Activated CD8-positive, alpha-beta memory T cell treated with anti-CD3 and anti-CD28 coated beads, Interleukin-2, amount 50 U/mL, for 4 hours (primary cell): ENCODE measurements around the gene SLC2A4RG.
"Not testable (repeated sequence)": the region's sequence is repeated elsewhere in the genome, so short reads cannot be mapped to it uniquely, and the experiment has no call there.

Experiments
- DNase-seq: peaks from one replicate; pipeline ENCODE4 v3.0.0-alpha.2; 2020

Gene SLC2A4RG

GRCh38 chr20:63714858-63715257, 24.7 kb upstream of the SLC2A4RG start:
- DNase-seq: no peak

- no peak for DNase-seq
Measured at GRCh38 chr20:63718996-63719395, 20.6 kb upstream of the SLC2A4RG start.

DNA sequence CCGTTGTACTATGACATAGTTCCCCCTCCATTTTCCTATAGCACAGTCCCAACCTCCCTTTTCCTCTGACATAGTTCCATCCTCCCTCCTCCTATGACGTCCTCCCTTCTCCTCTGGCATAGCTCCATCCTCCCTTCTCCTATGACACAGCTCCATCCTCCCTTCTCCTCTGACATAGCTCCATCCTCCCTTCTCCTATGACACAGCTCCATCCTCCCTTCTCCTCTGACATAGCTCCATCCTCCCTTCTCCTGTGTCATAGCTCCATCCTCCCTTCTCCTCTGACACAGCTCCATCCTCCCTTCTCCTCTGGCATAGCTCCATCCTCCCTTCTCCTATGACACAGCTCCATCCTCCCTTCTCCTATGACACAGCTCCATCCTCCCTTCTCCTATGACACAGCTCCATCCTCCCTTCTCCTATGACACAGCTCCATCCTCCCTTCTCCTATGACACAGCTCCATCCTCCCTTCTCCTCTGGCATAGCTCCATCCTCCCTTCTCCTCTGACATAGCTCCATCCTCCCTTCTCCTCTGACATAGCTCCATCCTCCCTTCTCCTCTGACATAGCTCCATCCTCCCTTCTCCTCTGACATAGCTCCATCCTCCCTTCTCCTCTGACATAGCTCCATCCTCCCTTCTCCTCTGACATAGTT, 16.5 kb upstream of the SLC2A4RG start:
- DNase-seq: not testable (repeated sequence)

- not testable (repeated sequence) for DNase-seq
Measured at GRCh38 chr20:63730189-63730733, 9.3 kb upstream of the SLC2A4RG start.

GRCh38 chr20:63731410-63731809, 8.2 kb upstream of the SLC2A4RG start:
- no peak for DNase-seq

DNA sequence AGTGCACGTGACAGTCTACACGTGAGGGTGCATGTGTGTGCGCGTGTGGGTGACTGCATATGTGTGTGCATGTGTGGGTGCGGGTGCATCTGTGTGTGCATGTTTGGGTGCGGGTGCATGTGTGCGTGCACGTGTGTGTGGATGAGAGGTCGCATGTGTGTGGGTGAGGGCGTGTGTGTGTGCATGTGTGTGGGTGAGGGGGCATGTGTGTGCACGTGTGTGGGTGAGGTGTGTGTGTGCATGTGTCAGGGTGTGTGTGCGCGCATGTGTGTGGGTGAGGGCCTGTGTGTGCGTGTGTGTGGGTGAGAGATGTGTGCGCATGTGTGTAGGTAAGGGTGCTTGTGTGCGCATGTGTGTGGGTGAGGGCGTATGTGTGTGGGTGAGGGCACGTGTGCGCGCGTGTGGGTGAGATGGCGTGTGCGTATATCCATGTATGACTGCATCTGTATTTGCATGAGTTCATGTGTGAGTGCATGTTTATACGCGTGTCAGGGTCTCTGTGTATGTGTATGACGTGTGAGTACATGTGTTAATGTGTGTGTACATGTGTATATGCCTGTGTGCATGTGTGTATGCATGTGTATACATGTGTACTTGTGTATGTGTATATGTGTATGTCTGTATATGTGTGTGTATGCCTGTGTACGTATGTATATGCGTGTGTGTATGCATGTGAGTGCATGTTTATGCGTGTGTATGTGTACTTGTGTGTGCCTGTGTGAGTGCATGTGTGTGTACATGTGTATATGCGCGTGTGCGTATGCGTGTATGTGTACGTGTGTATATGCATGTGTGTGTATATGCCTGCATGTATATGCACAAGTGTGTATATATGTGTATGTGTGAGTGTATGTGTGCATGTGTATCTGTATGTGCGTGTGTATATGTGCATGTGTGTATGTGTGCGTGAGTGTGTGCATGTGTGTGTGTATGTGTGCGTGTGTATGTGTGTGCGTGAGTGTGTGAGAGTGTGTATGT, 7.2 kb upstream of the SLC2A4RG start:
- no peak for DNase-seq

- DNase-seq: no peak
Measured at GRCh38 chr20:63733117-63733516, 6.5 kb upstream of the SLC2A4RG start.

DNA sequence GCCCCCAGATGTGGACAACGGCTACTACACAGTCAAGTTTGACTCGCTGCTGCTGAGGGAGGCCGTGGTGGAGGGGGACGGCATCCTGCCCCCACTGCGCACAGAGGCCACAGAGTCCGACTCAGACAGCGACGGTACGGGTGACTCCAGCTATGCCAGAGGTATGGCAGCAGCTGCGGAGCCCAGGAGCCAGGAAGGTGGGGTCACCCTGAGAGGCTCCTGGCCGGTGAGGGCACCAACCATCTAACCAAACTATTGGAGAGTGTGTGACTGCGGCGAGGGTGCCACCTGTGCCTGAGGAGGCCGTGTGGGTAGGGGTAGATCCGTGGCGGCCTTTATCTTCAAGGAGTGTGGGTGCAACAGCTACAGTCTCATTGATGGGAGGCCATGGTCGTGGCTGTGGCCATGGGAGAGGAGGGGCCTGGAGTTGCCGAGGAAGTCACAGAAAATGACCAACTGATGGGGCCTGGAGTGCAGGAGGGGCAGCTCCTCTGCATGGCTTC, 5.9 kb upstream of the SLC2A4RG start:
- DNase-seq: no peak

DNA sequence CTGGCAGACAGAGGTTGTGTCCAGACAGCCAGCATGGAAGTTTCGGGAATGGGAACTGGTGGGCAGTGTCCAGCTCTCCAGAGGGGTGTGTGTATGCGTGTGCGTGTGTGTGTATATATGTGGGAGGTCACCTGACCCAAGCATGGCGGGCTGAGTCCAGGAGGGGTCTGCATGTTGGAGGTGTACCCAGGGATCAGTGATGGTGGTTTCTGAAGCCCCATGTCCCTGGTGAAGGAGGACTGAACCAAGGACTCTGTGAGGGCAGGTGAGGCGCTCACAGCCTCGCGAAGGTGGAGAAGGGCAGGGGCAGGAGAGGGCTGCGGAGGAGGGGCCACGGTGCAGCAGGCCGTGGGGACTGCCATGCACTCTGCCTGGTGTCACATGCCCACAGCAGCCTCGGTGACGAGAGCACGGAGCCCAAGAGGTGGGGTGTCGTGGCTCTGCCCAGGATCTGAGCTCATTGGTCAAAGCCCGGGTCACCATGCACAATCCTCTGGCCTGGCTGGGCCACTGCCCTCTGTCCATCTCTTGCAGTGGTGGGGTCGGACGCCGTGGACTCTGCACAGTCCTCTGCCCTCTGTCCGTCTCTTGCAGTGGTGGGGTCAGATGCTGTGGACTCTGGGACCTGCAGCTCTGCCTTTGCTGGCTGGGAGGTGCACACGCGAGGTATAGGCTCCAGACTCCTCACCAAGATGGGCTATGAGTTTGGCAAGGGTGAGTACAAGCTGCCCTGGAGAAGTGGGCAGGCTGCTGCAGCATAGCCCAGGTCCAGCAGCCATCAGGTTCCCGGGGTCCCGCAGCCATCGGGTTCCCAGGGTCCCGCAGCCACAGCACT, 5.2 kb upstream of the SLC2A4RG start:
- DNase-seq: no peak

DNA sequence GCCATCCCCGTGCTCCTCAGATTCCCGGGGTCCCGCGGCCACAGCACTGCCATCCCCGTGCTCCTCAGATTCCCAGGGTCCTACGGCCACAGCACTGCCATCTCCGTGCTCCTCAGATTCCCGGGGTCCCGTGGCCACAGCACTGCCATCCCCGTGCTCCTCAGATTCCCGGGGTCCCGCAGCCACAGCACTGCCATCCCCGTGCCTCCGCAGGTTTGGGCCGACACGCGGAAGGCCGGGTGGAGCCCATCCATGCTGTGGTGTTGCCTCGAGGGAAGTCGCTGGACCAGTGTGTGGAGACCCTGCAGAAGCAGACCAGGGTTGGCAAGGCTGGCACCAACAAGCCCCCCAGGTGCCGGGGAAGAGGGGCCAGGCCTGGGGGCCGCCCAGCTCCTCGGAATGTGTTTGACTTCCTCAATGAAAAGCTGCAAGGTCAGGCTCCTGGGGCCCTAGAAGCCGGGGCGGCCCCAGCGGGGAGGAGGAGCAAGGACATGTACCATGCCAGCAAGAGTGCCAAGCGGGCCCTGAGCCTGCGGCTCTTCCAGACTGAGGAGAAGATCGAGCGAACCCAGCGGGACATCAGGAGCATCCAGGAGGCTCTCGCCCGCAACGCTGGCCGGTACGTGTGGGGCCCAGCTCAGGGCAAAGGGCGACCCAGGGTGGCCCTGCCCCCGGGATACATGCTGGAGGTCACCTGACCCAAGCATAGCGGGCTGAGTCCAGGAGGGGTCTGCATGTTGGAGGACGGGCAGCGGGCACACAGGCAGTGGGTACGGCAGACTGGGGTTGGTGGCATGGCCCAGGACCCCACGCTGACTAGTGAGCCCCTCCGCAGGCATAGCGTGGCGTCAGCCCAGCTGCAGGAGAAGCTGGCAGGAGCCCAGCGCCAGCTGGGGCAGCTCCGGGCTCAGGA, 4.4 kb upstream of the SLC2A4RG start:
- DNase-seq: no peak

DNA sequence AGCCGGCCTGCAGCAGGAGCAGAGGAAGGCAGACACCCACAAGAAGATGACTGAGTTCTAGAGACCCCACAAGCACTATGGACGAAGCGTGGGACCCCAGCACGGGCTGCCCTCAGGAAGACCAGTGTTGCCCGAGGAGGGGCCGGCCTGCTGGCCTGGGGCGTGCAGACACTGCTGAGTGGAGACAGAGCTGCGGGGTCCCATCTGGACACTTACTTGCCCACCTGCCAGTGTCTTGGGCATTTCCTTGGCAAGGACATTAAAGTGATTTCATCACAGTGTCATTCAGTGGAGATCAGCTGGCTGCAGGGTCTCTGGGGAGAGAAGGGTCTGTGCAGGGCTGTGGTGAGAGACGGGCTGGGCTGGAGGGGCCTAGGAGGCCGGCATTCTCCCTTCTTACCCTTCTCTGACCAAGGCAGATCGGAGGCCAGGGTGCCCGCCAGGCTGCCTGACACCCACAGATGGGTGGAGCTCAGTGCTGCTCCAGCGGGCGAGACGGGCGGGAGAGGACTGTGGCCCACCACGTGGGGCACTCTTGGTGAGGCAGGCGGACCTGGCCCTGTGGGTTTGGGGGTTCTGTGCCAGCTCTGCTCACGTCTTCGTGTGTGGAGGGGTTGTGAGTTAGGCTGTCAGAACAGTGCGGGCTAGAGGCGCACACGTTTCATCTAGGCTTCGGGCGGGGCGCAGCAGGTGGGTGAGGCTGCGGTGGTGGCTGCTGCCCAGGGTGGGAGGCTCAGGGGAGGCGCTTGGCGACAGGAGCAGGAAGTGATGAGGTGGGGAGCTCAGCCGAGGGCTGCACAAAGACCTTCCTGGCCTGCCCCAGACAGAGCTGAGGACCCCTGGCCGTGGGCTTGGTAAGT, 3.5 kb upstream of the SLC2A4RG start, which contains the start of gene LIME1:
TSS of gene LIME1 (plus strand) at position 806 of the 860 bp plus-strand sequence. CDS start 886 bp downstream, outside the sequence.
- peak; percentile 75 for DNase-seq

GRCh38 chr20:63736893-63737694, 2.5 kb upstream of the SLC2A4RG start:
- peak; percentile 67 for DNase-seq

- no peak for DNase-seq
Measured at GRCh38 chr20:63737695-63737944, 2.0 kb upstream of the SLC2A4RG start.

- DNase-seq: no peak
Measured at GRCh38 chr20:63737945-63738686, 1.5 kb upstream of the SLC2A4RG start.

- DNase-seq: no peak
Measured at GRCh38 chr20:63738687-63739129, 868 bp upstream of the SLC2A4RG start.

DNA sequence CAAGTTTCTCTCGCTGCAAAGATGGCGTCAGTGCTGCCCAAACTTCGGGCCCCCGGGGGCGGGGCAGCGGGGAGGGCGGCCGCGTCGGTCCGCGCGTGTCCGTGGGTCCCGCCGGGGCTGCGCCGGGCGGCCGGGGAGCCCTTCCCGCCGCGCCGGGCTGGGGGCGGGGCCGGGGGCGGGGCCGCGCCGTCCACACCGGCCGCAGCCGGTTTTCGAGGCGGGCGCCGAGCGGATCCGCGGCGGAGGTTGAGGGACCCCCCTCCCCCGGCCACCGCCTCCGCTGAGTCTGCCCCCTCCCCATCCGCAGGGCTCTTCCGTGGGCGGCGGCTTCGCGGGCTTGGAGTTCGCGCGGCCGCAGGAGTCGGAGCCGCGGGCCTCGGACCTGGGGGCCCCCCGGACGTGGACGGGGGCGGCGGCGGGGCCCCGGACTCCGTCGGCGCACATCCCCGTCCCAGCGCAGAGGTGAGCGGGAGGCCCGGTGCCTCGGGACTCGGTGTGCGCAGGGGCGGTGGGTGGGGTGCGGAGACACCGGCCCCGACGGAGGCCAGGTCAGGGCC, 572 bp downstream of the SLC2A4RG start:
- DNase-seq: no peak

DNA sequence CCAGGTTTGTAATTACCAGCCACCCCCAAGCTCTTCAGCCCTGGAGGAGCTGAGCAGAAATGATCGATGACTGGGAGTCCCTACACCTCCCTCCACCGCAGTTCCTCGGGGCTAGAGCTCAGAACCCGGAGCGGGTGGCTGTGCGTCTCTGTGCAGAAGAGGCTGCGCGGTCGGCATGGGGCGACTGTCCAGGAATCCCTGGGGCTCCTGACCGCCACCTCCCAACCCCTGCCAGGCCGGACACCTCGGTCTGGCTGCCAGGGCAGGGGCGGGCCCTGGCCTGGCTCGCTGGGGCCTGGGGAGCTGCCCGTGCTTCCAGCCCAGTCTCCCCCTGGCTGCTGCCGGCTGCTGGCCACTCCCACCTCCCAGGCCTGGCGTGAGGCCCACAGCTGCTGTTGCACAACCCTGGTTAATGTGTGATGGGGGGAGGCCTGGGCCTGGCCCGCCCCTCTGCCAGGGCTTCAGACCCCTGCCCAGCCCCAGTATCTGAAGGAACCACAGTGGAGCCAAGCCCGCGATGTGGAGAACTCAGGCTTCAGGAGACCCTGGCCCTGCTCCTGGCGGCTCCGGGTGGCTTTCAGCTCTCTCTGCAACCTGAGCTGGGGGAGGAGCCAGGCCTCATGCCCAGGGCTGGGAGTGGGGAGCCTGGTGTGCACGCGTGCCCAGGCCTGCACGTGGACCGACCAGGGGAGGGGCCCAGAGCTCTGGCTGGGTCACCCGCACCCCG, 1.2 kb downstream of the SLC2A4RG start:
- no peak for DNase-seq

DNA sequence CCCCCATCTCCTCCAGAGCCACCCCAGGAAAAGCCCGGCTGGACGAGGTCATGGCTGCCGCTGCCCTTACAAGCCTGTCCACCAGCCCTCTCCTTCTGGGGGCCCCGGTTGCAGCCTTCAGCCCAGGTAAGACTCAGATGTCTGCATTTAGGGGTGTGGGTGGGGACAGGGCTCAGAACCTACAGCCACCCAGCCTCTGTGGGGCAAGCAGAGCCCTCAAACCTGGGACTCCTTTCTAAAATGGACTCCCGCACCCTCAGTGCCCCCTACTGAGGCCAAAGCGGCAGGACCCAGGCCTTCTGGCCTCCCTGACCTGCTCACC, 1.7 kb downstream of the SLC2A4RG start:
- DNase-seq: no peak
